VCaP (cell line): ENCODE measurements around the gene FRAS1.
"Not testable (repeated sequence)": the region's sequence is repeated elsewhere in the genome, so short reads cannot be mapped to it uniquely, and the experiment has no call there.

Experiments
- H3K27ac ChIP-seq: fragments of 450-650 bp; 2 replicates; pipeline ENCODE4 v1.5.1; 2017
- CTCF ChIP-seq: fragments of 450-650 bp; conservative IDR thresholded peaks from 2 replicates; pipeline ENCODE4 v1.5.1; 2017; ENCODE audit warnings: mild to moderate bottlenecking, moderate library complexity

Gene FRAS1

GRCh38 chr4:78320349-78320935 is 263.3 kb downstream of the FRAS1 start:
- no peak for TF ChIP-seq CTCF
- H3K27ac ChIP-seq, result no peak overlapping the region

GRCh38 chr4:78322032-78322431 is 264.9 kb downstream of the FRAS1 start:
- no peak overlapping the region for H3K27ac ChIP-seq
- no peak for TF ChIP-seq CTCF

GRCh38 chr4:78323439-78323838 is 266.3 kb downstream of the FRAS1 start:
- no peak for TF ChIP-seq CTCF
- no peak overlapping the region for H3K27ac ChIP-seq

GRCh38 chr4:78324625-78325024 is 267.5 kb downstream of the FRAS1 start:
- no peak overlapping the region for H3K27ac ChIP-seq
- no peak for TF ChIP-seq CTCF

- no peak overlapping the region for H3K27ac ChIP-seq
- no peak for TF ChIP-seq CTCF
Observed at GRCh38 chr4:78325271-78326157, 268.4 kb downstream of the FRAS1 start.

GRCh38 chr4:78328591-78328990 is 271.5 kb downstream of the FRAS1 start:
- not testable (repeated sequence) for H3K27ac ChIP-seq

GRCh38 chr4:78331186-78331585 is 274.1 kb downstream of the FRAS1 start:
- TF ChIP-seq CTCF, result no peak
- H3K27ac ChIP-seq, result no peak overlapping the region

GRCh38 chr4:78331965-78332364 is 274.8 kb downstream of the FRAS1 start:
- H3K27ac ChIP-seq, result no peak overlapping the region
- TF ChIP-seq CTCF, result no peak
